ENCODE data around the gene ALLC.

The ALLC gene

DNA sequence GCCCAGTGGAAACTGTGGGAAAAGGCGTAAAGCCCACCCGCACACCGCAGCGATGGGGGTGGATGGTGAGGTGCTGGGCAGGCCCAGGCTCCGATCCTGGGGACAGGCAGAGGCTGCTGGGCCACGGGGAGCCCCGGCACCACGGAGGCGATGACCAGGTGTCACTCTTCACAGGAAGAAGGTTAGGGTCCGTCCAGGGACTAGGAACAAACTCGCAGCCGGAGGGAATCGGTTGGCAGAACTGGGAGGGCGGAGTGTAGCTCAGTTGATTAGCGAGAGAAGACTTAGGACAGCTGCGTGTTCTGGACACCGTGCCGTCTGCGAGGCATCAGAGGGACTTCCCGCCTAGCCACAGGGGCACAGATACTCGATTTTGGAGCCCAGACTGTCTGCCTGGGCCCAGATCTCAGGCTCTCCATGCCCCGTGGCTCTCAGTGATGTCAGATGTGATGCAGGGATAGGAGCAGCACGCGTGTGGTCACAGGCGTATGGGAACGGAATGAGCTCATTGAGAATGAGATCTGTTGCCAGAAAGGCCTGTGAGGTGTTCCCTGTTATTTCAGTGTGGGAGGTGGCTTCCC, 16.1 kb upstream of the ALLC start:
- no peak for DNase-seq

DNA sequence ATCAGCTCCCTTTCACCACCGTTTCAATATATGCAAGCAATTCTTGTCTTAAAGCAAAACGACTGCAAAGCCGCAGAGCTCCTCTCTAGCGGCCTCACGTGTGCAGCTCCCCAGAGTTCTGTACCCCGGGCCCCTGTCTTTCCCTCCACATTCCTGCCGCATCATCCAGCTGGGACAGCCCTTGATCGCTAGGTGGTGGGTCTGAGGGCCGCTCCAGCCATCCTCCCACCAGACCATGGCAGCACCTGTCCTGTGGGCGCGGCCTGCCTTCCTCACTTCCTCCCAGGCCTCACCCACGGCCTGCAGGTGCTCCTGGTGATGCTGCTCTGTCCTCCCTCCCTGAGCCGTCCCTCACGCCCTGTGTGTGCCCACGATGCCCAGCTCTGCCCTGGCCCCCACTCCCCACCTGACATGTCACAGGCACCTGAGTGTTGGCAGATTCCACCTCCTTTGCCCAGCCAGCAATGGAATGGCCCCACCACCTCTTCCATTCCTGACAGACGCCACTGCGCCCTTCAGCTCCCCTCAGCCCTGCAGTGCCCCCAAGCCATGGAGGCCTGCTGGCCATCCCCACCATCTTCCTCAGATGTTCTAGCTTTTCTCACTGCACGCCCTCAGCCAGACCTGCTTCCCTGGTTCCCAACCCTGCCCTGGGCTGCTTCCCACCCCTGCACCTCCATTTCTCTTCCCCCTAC, 15.3 kb upstream of the ALLC start:
- no peak for DNase-seq

DNA sequence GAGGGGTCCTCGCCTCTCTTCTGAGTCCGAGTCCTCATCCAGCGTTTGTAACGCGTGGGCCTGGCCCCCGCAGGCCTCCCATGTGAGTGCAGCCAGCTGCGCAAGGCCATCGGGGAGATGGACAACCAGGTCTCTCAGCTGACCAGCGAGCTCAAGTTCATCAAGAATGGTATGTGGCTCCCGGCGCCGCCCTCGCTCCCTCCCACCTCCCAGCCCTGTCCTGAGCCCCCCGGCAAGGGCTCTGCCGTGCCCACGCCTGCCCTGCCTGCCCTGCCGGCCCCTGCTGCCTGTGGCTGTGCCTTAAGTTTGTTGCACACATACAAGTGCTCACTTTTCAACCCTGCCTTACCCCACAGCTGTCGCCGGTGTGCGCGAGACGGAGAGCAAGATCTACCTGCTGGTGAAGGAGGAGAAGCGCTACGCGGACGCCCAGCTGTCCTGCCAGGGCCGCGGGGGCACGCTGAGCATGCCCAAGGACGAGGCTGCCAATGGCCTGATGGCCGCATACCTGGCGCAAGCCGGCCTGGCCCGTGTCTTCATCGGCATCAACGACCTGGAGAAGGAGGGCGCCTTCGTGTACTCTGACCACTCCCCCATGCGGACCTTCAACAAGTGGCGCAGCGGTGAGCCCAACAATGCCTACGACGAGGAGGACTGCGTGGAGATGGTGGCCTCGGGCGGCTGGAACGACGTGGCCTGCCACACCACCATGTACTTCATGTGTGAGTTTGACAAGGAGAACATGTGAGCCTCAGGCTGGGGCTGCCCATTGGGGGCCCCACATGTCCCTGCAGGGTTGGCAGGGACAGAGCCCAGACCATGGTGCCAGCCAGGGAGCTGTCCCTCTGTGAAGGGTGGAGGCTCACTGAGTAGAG, 14.4 kb upstream of the ALLC start:
- no peak for DNase-seq

DNA sequence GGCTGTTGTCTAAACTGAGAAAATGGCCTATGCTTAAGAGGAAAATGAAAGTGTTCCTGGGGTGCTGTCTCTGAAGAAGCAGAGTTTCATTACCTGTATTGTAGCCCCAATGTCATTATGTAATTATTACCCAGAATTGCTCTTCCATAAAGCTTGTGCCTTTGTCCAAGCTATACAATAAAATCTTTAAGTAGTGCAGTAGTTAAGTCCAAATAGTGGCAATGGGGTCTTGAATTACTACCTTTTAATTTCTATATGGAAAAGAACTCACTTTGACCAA, 13.8 kb upstream of the ALLC start:
- DNase-seq: no peak

DNA sequence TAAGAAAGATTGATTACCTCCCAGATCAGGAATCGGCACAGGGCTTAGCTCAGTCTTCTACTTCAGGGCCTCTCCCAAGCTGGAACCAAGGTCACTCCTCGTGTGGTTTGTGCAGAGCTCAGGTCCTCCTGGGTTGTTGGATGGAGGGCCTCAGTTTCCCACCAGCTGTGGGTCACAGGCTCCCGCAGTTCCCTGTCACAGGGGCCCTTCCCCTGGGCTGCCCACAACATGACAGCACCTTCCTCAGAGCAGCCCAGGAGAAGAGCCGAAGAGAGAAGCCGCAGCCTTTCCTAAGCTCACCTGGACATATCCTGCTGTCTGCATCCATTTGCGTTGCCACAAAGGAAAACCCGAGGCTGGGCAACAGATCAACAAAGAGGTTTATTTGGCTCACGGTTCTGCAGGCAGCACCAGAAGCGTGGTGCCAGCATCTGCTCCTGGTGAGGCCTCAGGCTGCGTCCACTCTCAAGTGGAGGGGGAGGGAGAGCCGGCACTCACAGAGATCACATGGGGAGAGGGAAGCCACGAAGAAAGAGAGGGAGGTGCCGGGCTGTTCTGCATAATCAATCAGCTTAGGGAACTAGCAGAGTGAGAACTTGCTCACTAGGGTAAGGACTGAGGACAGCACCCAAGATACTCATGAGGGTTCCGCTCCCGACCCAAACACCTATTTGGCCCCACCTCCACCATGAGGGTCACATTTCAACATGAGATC, 13.0 kb upstream of the ALLC start:
- DNase-seq: no peak

DNA sequence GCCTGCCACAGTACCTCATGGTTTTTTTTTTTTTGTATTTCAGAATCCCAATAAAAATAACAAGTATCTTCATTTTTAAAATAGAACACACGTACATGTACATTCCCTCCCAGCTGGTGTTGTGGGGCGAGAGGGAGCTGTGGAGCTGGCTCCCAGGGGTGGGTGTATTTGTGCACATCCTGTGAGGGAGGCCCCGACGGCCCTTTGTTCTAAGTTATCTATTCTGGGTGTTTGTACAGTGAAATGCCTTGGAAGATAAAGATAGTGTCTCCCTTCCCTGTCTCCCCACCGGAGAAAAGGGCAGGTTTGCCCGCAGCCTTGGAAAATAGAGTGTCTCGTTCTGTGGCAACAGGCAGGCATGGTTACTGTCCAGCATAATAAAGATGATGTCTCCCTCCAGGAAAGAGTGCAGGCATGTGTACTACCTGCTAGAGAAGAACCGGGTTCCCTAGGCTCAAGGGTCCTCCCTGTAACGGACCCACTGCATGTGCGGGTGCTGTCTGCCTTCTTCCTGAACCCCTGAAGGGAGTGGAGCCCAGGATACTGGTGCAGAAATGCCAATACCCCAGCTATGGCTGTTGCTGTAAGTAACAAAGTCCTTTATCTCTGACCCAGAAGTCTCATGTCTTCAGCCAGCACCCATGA, 12.1 kb upstream of the ALLC start:
- DNase-seq: no peak

DNA sequence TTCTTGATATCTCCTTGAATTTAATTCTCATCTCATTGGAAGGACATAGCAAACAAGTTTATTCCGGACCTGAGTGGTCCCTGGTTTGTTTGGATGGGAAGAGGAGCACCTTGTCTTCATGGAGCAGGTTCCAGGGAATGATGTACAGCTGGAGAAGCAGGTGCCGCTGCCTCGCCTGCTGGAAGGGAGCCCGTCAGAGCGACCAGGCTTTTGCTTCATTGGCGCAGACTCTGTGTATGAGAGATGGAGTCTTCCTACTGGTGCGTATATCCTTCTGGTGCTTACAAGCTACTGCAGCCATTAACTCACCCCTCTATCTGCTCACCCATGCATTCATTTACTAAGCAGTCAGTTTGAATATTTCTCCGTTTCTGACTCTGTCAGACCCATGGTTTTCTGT, 11.6 kb upstream of the ALLC start:
- DNase-seq: no peak

DNA sequence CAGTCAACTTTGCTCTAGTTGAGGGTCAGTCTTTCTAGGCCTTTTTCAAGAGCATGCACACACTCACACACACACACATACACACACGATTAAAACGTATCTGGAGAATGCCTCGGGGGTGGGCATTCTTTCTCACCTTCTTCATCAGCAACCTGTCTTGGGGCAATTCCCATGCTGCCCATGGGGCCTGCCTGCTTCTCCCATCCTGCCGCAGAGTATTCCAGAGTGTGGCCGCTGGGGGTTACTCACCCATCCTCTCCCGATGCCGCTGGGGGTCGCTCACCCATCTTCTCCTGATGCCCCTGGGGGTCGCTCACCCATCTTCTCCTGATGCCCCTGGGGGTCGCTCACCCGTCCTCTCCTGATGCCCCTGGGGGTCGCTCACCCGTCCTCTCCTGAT, 10.8 kb upstream of the ALLC start:
- DNase-seq: no peak

DNA sequence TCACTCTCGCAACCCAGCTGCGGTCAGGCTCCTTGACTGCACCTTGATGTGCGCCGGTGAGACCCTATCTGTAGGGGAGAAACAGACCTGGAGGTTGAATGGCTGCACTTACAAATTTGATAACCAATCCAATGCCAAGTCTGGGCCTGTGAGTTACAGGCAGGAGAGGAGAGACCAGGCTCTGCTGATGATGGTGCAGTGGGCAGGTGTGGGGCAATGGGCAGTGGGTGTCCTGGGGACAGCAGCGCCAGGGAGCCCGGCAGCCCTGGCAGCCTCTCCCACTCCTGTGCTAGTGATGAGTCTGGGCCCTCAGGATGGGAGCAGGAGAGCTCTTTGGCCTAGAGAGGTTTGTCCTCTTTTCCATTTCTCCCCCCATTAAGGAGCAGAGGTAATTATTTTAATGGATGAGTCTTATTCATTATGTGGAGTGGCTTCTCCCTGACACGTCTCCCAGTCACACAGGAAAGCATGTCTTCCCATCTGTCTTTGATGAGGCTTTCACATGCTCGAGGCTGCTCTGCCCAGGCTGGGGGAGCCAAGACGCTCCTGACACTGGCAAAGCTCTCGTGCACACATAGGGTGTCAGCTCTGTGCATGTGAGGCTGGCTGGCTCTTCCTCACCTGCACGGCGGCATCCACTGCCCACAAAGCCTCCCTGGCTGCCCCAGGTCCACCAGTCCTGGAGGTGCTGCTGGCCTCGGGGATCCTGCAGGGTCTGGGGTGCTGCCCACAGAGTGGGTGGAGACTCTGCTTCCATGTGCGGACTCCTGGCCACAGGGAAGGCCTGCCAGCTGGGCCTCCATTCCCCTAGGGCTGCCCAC, 10.0 kb upstream of the ALLC start:
- no peak for DNase-seq

DNA sequence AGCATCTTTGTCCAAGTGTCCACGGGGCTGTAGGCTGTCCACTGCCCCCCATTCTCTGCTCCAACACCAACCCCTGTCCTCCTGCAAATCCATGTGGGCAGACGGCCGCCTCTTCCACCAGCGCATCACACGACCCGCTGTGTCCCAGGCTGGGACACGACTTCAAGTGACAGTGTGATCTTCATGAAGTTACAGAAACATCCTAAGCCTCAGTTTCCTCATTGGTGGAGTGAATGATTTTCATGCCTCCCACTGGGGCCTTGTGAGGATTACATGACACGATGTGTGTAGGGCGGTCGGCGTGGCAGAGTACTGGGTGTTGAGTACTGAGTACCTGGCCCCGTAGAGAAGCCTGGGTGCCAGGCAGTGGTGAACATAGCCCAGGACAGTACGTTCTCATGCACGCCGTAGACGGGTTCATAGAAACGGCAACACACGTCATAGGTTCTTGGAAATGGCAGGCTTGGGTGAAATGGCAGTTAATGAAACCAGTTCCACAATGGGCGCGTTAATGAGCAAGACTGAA, 9.3 kb upstream of the ALLC start:
- no peak for DNase-seq

DNA sequence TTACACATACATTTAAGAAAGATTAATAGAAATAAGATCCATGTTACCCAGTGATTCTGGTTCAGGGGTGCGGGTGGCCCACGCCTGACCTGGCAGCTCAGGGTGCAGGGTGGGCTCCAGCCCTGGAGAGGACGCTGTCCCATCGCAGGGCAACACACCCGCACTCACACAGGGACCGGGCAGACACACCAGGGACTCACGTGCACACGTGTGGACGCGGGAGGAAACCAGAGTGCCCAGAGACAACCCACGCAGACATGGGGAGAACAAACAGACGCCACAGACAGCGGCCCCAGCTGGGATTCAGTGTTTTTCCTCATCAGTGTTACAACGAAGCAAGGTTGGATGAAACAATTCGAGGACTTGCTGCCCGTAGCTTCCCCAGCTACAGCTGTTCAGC, 8.4 kb upstream of the ALLC start:
- no peak for DNase-seq

DNA sequence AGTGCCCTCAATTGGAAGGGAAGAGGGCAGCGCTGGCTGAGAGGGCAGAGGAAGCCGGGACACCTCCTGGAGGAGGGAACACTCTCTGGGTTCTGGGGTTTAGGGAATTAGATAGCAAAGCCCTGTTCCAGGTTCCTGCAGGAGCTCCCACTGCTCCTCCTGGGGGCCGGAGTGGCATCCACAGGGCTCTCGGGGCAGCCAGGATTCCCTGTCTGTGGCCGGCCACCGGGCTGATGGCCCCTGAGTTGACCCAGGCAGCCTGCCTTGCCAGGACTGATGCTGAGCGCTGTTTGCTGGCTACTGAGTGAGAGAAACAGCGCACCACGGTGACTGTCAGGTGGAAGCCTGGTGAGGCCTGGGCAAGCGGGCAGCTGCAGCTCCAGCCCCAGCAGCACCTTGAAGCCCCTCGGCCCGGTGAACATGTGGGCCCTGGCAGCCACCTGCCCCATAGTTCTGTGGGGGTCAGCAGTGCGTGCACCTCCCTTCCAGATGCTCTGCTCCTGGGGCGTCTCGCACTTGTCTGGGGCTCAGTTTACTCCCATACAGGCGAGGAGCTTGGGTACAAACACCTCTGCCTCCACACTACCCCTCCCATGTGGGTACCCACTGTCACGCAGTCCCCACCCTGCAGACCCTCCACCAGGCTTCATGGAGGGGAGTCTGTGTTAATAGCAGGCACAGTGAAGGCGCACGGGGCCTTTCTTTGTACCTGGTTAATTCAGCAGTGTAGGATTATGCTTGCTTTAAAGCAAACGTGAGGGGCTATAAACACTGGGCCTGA, 7.7 kb upstream of the ALLC start:
- DNase-seq: no peak

DNA sequence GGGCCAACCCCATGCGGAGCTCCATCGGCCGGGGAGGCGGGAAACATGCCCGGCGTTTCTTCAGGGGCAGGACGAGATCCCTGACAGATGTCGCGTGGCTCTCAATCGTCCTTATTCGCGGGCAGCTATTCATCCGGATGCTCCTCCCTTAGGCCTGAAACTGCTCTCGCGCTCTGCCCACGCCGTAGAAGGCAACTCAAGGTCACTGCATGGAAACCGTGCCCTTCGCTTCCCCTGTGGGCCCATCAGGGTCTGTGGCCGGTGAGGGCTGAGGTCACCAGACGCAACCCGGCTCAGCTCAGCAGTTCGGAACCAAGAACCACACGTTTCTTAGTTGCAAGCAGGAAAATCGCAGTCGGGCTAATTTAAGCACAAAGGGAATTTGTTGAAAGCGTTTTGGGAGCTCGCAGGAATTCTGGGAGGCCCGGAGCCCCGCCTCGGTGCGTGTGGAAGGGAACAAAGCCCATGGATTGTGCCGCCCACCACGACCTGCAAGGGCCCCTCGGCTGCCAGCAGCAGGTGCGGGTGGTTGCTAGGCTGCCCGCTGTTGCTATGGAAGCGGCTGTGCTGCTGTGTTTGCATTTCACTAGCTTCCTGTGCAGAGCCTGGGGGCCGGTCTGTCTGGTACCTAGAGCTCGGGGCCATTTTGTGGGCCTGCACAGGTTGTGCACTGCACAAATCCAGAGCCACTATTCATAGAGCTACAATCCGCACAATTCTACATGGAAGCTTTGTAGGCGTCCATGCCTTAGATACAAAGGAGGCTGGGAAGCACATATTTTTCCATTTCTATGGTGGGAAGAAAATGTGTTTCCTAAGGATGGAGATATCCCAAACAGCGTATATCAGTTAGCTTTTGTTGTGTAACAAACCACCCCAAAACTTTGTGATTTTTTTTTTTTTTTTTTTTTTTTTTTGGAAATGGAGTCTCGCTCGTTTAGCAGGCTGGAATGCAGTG, 6.0 kb upstream of the ALLC start:
- peak; percentile 25 for DNase-seq

DNA sequence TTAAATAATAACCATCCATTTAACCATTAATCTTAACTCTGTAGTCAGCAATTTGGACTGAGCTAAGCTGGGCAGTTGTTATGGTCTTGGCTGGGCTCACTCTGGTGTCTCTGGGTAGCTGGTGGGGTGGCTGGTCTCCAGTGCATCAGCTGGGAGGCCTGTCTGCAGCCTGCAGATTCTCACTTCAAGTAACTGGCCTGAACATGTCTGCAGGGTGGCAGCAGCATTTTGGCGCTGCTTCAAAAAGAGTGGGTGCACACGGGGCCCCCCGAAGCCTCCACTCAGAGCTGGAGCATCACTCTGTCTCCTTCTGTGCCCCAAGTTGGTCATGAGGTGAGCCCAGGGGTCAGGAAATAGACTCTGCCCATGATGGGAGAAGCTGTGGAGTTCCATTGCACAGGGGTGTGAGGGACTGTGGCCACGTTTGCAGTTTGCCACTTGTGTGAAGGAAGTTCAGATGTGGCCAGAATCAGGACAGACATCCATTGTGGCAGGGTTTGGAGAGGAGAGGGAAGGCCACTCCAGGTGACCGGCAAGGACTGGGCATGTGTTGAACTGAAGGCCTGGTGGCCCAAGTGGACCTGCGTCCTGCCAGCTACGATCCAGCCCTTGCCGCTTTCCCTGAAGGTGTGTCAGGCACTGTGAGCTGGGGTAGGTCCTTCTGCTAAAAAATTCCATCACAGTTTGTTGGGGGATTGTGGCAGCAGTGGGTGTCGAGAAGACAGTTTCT, 4.9 kb upstream of the ALLC start:
- DNase-seq: no peak

DNA sequence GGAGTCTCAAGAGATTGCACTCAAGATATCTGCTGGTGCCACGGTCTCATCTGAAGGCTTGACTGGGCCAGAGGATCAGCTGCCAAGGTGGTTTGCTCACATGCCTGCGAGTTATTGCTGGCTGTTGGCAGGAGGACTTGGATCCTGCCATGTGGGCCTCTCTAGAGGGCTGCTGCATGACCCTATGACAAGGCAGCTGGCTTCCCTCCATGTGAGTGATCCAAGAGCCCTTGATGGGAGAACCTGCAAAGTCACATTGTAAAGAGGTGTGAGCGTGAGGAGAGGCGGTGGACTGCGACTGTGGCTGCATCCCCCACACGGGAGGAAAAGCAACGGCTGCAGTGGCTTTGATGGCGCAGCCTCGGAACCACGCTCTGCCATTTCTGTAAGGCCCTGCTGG, 4.0 kb upstream of the ALLC start:
- no peak for DNase-seq

DNA sequence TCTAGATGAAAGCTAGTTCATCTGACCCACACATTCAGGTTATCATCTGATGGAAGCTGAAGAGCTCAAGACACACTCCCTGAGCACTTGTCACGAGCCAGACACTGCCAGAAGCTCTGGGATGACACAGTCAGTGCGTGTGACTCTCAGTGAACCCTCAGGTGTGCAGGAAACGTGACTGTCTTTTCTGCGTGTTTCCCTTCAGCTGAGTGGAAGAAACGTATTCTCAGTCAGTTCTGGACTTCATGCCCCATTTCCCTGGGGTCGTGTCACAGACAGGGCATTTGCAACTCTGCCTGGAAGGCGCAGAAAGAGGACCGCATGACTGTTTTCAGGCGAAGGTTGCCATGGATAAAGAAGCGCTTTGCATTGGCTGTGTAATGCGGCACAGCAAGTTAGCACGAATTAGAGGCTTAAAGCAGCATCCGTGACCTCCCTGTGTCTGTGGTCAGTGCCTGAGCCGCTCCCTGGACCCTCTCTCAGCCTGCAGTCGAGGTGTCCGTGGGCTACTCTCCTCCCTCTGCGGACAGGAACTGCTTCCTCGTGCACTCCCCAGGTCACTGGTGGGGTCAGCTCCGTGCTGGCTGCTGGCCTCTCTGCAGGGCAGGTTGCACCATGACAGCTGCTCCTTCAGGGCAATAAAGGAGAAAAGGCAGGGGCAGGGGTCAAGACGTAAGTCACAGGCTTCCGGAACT, 3.3 kb upstream of the ALLC start:
- DNase-seq: no peak

DNA sequence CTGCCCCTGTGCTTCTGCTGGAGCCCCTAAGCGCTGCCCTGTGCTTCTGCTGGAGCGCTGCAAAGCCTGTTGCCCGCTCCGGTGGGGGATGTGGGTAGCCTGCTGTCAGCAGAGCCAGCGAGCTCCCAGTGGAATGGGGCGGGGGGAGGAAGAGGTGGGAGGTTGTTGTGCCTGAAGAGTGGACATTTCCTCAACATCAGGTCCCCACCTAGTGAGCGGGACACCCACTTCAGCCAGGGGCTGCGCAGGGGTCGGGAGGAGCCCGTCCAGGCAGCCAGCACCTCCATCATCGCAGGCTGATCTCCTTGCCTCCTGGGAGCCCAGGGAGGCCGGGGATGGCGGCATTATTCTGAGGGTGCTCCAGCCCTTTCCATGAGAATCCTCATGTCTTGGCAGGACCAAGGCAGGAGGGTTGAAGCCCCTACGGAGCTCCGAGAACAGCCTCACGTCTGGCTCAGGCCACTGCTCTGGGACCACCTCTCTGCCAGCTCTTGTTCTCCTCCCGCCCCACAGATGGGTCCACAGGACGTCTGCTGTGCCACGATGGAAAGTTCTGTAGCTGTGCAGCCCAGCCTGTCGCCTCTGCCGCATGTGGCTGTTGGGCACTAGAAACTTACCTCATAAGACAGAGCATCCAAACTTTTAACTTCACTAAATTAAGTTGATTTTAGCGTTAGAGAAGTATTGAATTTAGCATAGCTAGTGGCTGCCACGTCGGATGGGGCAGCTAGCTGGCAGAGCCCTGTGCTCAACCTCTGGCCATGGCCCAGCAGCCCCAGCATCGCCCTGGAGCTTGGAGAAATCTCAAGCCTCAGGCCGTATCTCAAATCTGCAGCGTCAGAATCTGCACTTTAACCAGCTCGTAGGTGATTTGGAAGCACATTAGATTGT, 1.9 kb upstream of the ALLC start:
- no peak for DNase-seq

Data from hematopoietic multipotent progenitor cell treated with erythropoietin and hydrocortisone succinate and interleukin-3 and kit ligand, for 8 days (in vitro differentiated cells).